H9 (cell line): ENCODE data around the gene PRPF8. TPM values are rescaled to one million over a fixed set of nuclear protein-coding genes. Genes with fewer than 3 reads are reported as not detected.

Source experiments
- DNase-seq: peaks from one replicate; pipeline ENCODE4 v3.0.0-alpha.2; 2017
- H2AFZ ChIP-seq: one replicate; pipeline ENCODE4 v1.6.1; 2013; ENCODE audit warnings: mild to moderate bottlenecking, low read length, control low read depth, moderate library complexity
- H2AK5ac ChIP-seq: 2 replicates; pipeline ENCODE4 v1.6.1; 2013; ENCODE audit warnings: low read length, control low read depth, mixed read lengths; ENCODE audit not compliant: insufficient read length
- H2BK120ac ChIP-seq: one replicate; pipeline ENCODE4 v1.6.1; 2013; ENCODE audit warnings: low read depth, mild to moderate bottlenecking, low read length, control low read depth, inconsistent platforms; ENCODE audit not compliant: poor library complexity, severe bottlenecking
- H2BK12ac ChIP-seq: 2 replicates; pipeline ENCODE4 v1.6.1; 2013; ENCODE audit warnings: low read length, control low read depth, mixed read lengths, low read depth; ENCODE audit not compliant: insufficient read length
- H2BK15ac ChIP-seq: 2 replicates; pipeline ENCODE4 v1.6.1; 2013; ENCODE audit warnings: low read depth, low read length, control low read depth
- H2BK20ac ChIP-seq: one replicate; pipeline ENCODE4 v1.6.1; 2013; ENCODE audit warnings: low read depth, mild to moderate bottlenecking, low read length, control low read depth, inconsistent platforms; ENCODE audit not compliant: poor library complexity, severe bottlenecking
- H2BK5ac ChIP-seq: 2 replicates; pipeline ENCODE4 v1.6.1; 2013; ENCODE audit warnings: low read length, control low read depth, mixed read lengths; ENCODE audit not compliant: insufficient read length
- H3K14ac ChIP-seq: 2 replicates; pipeline ENCODE4 v1.6.1; 2013; ENCODE audit warnings: low read length, control low read depth; ENCODE audit not compliant: insufficient read depth
- H3K18ac ChIP-seq: 2 replicates; pipeline ENCODE4 v1.6.1; 2013; ENCODE audit warnings: low read depth, mild to moderate bottlenecking, mixed read lengths, low read length, control low read depth; ENCODE audit not compliant: insufficient read length
- H3K23ac ChIP-seq: 2 replicates; pipeline ENCODE4 v1.6.1; 2013; ENCODE audit warnings: low read length, control low read depth, mixed read lengths, low read depth; ENCODE audit not compliant: insufficient read length
- H3K23me2 ChIP-seq: 2 replicates; pipeline ENCODE4 v1.6.1; 2013; ENCODE audit warnings: low read depth, mild to moderate bottlenecking, mixed read lengths, low read length, control low read depth; ENCODE audit not compliant: insufficient read length, poor library complexity, severe bottlenecking
- H3K27ac ChIP-seq: 2 replicates; pipeline ENCODE4 v1.5.1; 2013; ENCODE audit warnings: low read length, control low read depth, mixed read lengths, low read depth; ENCODE audit not compliant: insufficient read length
- H3K27me3 ChIP-seq: 2 replicates; pipeline ENCODE4 v1.6.1; 2013; ENCODE audit warnings: low read length, control low read depth, inconsistent platforms; ENCODE audit not compliant: insufficient read depth
- H3K4ac ChIP-seq: 2 replicates; pipeline ENCODE4 v1.6.1; 2013; ENCODE audit warnings: low read depth, mild to moderate bottlenecking, control low read depth, inconsistent platforms, low read length, moderate library complexity
- H3K4me1 ChIP-seq: 2 replicates; pipeline ENCODE4 v1.6.1; 2013; ENCODE audit warnings: low read length, control low read depth, inconsistent platforms; ENCODE audit not compliant: insufficient read depth
- H3K4me2 ChIP-seq: 2 replicates; pipeline ENCODE4 v1.6.1; 2013; ENCODE audit warnings: low read length, control low read depth, mixed read lengths; ENCODE audit not compliant: insufficient read length, insufficient read depth
- H3K56ac ChIP-seq: 2 replicates; pipeline ENCODE4 v1.6.1; 2013; ENCODE audit warnings: low read depth, mild to moderate bottlenecking, mixed read lengths, low read length, control low read depth; ENCODE audit not compliant: insufficient read length
- H3K79me1 ChIP-seq: 2 replicates; pipeline ENCODE4 v1.6.1; 2013; ENCODE audit warnings: low read depth, mild to moderate bottlenecking, moderate library complexity, low read length, control low read depth, inconsistent platforms; ENCODE audit not compliant: insufficient read depth, poor library complexity, severe bottlenecking
- H3K79me2 ChIP-seq: 2 replicates; pipeline ENCODE4 v1.6.1; 2013; ENCODE audit warnings: low read length, control low read depth, inconsistent platforms; ENCODE audit not compliant: insufficient read depth
- H3K9ac ChIP-seq: 2 replicates; pipeline ENCODE4 v1.6.1; 2013; ENCODE audit warnings: low read length, control low read depth, mixed read lengths; ENCODE audit not compliant: insufficient read length; ENCODE audit errors: extremely low read depth
- H3K9me3 ChIP-seq: one replicate; pipeline ENCODE4 v1.6.1; 2013; ENCODE audit warnings: low read depth, low read length, inconsistent platforms; ENCODE audit not compliant: control insufficient read depth
- H3T11ph ChIP-seq: one replicate; pipeline ENCODE4 v1.6.1; 2013; ENCODE audit warnings: mild to moderate bottlenecking, low read length, control low read depth, inconsistent platforms
- H4K20me1 ChIP-seq: one replicate; pipeline ENCODE4 v1.6.1; 2013; ENCODE audit not compliant: control insufficient read depth, insufficient read length, insufficient read depth
- H4K5ac ChIP-seq: 2 replicates; pipeline ENCODE4 v1.6.1; 2013; ENCODE audit warnings: low read depth, mild to moderate bottlenecking, mixed read lengths, low read length, control low read depth; ENCODE audit not compliant: insufficient read length
- H4K8ac ChIP-seq: replicated peaks from 2 replicates; pipeline ENCODE4 v1.6.1; 2013; ENCODE audit warnings: low read length, control low read depth, mixed read lengths, low read depth; ENCODE audit not compliant: insufficient read length
- H4K91ac ChIP-seq: 2 replicates; pipeline ENCODE4 v1.6.1; 2013; ENCODE audit warnings: low read depth, mild to moderate bottlenecking, moderate library complexity, mixed read lengths, low read length, control low read depth; ENCODE audit not compliant: insufficient read length
- H3K27ac Mint-ChIP-seq, 3 experiments: 2 replicates in 2 of 3; 3 replicates in 1 of 3; pipeline ENCODE4 v1.8.0; 2020 to 2021; ENCODE audit warnings: mixed read lengths in 3 of 3, mild to moderate bottlenecking in 1 of 3, moderate library complexity in 1 of 3
- H3K27me3 Mint-ChIP-seq: 2 replicates; pipeline ENCODE4 v1.8.0; 2021; ENCODE audit warnings: low read depth, mild to moderate bottlenecking, moderate library complexity, mixed read lengths
- H3K36me3 Mint-ChIP-seq, 3 experiments: 2 replicates in 2 of 3; 3 replicates in 1 of 3; pipeline ENCODE4 v1.8.0; 2020 to 2021; ENCODE audit warnings: low read depth in 3 of 3, mixed read lengths in 3 of 3; ENCODE audit not compliant: insufficient read depth in 1 of 3
- H3K4me1 Mint-ChIP-seq, 2 experiments: 2 replicates each; pipeline ENCODE4 v1.8.0; 2020; ENCODE audit warnings: mixed read lengths in 2 of 2
- H3K4me3 Mint-ChIP-seq, 2 experiments: 2 replicates in 1 of 2; 3 replicates in 1 of 2; pipeline ENCODE4 v1.8.0; 2020 to 2021; ENCODE audit warnings: mild to moderate bottlenecking in 2 of 2, mixed read lengths in 2 of 2, moderate library complexity in 1 of 2
- H3K9me3 Mint-ChIP-seq, 2 experiments: 2 replicates in 1 of 2; 3 replicates in 1 of 2; pipeline ENCODE4 v1.8.0; 2020; ENCODE audit warnings: mild to moderate bottlenecking in 2 of 2, mixed read lengths in 2 of 2, moderate library complexity in 1 of 2
- CTCF ChIP-seq: fragments of 200-600 bp; sonication (generic); conservative IDR thresholded peaks from 3 replicates; pipeline ENCODE4 v1.8.0; 2021; ENCODE audit warnings: antibody characterized with exemption, mild to moderate bottlenecking
- WGBS: extraction: QIAGEN DNeasy Blood & Tissue Kit; methylation state at CpG from one replicate; pipeline ENCODE4 v1.1.7; 2013; ENCODE audit warnings: missing lambda C conversion rate, low lambda C conversion rate, mixed read lengths; ENCODE audit not compliant: insufficient read length; ENCODE audit errors: extremely low coverage; 5-methylcytosine and 5-hydroxymethylcytosine counted together
- total RNA-seq: library from RNA; stranded (reverse); gene quantifications from 2 replicates; pipeline ENCODE4 v1.2.1, GENCODE V29; 2021

The PRPF8 gene
- total RNA-seq, 1 experiment from 2014 or later: 408 TPM

DNA sequence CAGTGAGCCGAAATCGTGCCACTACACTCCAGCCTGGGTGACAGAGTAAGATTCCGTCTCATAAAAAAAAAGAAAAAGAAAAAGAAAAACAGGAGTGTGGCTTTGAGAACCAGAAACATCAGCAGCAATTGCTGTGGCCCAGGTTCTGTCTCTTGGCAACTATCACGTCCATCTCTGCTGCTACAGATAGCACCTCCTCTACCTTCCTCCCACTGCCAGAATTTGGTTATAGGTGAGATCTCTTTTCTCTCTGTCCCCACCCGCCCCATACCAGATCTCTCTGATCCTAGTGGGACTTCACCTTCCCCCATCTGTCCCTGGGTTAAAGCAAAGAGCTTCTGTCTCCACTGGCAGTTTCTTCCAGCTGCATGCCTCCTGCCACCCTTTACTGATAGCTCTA, 22.4 kb upstream of the PRPF8 start:
- no peak overlapping the region for H4K91ac ChIP-seq
- H3K27ac ChIP-seq: no peak overlapping the region
- no peak overlapping the region; a peak in 1 of 5 replicates for H3K4me3 Mint-ChIP-seq
- H3K4me1 ChIP-seq: no peaks in the 10 kb centered on the region
- H3K56ac ChIP-seq: no peak overlapping the region
- H3K36me3 Mint-ChIP-seq: peaks cover 0 to 4% (median 0%) of the 10 kb centered on the region in 3 experiments; a peak in 1 of 7 replicates
- no peak overlapping the region for H2AK5ac ChIP-seq
- no peaks in the 10 kb centered on the region for H3K27me3 ChIP-seq
- TF ChIP-seq CTCF: no peak
- no peaks in the 10 kb centered on the region for H3K9me3 Mint-ChIP-seq
- H3K4me2 ChIP-seq: no peak overlapping the region
- H3K23ac ChIP-seq: no peak overlapping the region
- H2BK120ac ChIP-seq: no peak overlapping the region
- no peak overlapping the region for H3K14ac ChIP-seq
- no peak overlapping the region for H3K18ac ChIP-seq
- H2BK12ac ChIP-seq: no peak overlapping the region
- H2AFZ ChIP-seq: no peak overlapping the region
- H3K23me2 ChIP-seq: peaks cover 13% of the 10 kb centered on the region
- no peak overlapping the region for H4K8ac ChIP-seq
- H3K4me1 Mint-ChIP-seq: peaks cover 15 to 16% of the 10 kb centered on the region in 2 experiments
- no peak overlapping the region for H3K27ac Mint-ChIP-seq
- H3K27me3 Mint-ChIP-seq: peaks cover 7% of the 10 kb centered on the region
- H3K4ac ChIP-seq: no peak overlapping the region
- H2BK15ac ChIP-seq: no peak overlapping the region
- no peak overlapping the region for H2BK5ac ChIP-seq
- H3K79me1 ChIP-seq: no peaks in the 10 kb centered on the region
- DNase-seq: no peak
- no peaks in the 10 kb centered on the region for H3K79me2 ChIP-seq
- H4K20me1 ChIP-seq: no peaks in the 10 kb centered on the region
- no peak overlapping the region for H3T11ph ChIP-seq
- no CpG with 5 or more reads among the region's 5 CpGs for WGBS
- H3K9ac ChIP-seq: no peak overlapping the region
- H2BK20ac ChIP-seq: no peak overlapping the region
- no peaks in the 10 kb centered on the region for H3K9me3 ChIP-seq
- H4K5ac ChIP-seq: no peak overlapping the region
